ENCODE data around the gene GREB1. TPM values are rescaled to one million over a fixed set of nuclear protein-coding genes. Genes with fewer than 3 reads are reported as not detected.
A peak's percentile ranks its signal among the peaks of the same experiment; 100 is the strongest.

GREB1 gene
- total and polyA plus RNA-seq, 2 of the 13 experiments (the other 11 are each of a cell fraction or from before 2014, with no cell fraction given): 31.3 to 61.2 TPM

- TF ChIP-seq THRA (CRISPR knock-in tag; IDR thresholded peaks at IDR 0.05; ENCODE audit: borderline replicate concordance): 0 out of 2 replicates have a peak, but pooled peaks have one; percentile 13
- TF ChIP-seq ZBED4 (CRISPR knock-in tag; IDR thresholded peaks at IDR 0.05; ENCODE audit: borderline replicate concordance): no peak
- peak; percentile 33; the same call in 1 of the 2 replicates for TF ChIP-seq SMAD3 (CRISPR knock-in tag; IDR thresholded peaks at IDR 0.05)
- TF ChIP-seq MLLT10 (CRISPR knock-in tag; IDR thresholded peaks at IDR 0.05): no peak
- no peak for TF ChIP-seq SKI (IDR thresholded peaks at IDR 0.05; ENCODE audit: partially characterized antibody)
- TF ChIP-seq HMG20A (CRISPR knock-in tag; IDR thresholded peaks at IDR 0.05; ENCODE audit: borderline replicate concordance): no peak
- no peak for TF ChIP-seq FOSL1 (CRISPR knock-in tag; IDR thresholded peaks at IDR 0.05; ENCODE audit: borderline replicate concordance)
- TF ChIP-seq BCLAF1 (IDR thresholded peaks at IDR 0.05): no peak
- no peak for TF ChIP-seq ZBTB49 (CRISPR knock-in tag; IDR thresholded peaks at IDR 0.05; ENCODE audit: borderline replicate concordance)
- peak; percentile 11; the same call in 1 of the 2 replicates for TF ChIP-seq RBFOX2 (IDR thresholded peaks at IDR 0.05; ENCODE audit: low read depth, low read length)
- TF ChIP-seq ZNF432 (CRISPR knock-in tag; IDR thresholded peaks at IDR 0.05; ENCODE audit: borderline replicate concordance): no peak
- TF ChIP-seq ZBTB8A (CRISPR knock-in tag; IDR thresholded peaks at IDR 0.05; ENCODE audit: borderline replicate concordance, low read depth): no peak
- no peak for TF ChIP-seq ARID2 (CRISPR knock-in tag; IDR thresholded peaks at IDR 0.05; ENCODE audit: borderline replicate concordance)
- no peak for TF ChIP-seq ZFP1 (CRISPR knock-in tag; IDR thresholded peaks at IDR 0.05)
- TF ChIP-seq HDAC2 (CRISPR knock-in tag; IDR thresholded peaks at IDR 0.05): 0 out of 2 replicates have a peak, but pooled peaks have one; percentile 22
Observed at GRCh38 chr2:11543337-11544216, 9.7 kb downstream of the GREB1 start (continued).

Data from HepG2 (cell line).